SK-N-SH treated with all-trans-retinoic acid at 6 μM for 48 hours (cell line): ENCODE measurements around the gene NKX1-1.

Experiments
- ATAC-seq: fragments of 200-7000 bp; cut with Tn5 transposase; 3 replicates; pipeline ENCODE4 v1.9.1; 2020; ENCODE audit warnings: mild to moderate bottlenecking, moderate library complexity
- BACH2 ChIP-seq: fragments of 250-450 bp; sonication (Bioruptor Pico); IDR thresholded peaks from 2 replicates; pipeline ENCODE4 v1.9.0; 2021; ENCODE audit warnings: mild to moderate bottlenecking, borderline replicate concordance
- CREB5 ChIP-seq: fragments of 250-450 bp; sonication (Bioruptor Pico); IDR thresholded peaks from 2 replicates; pipeline ENCODE4 v1.5.1; 2020; ENCODE audit warnings: low read depth, mild to moderate bottlenecking, moderate library complexity
- CSDC2 ChIP-seq: fragments of 250-450 bp; sonication (Bioruptor Pico); IDR thresholded peaks from 2 replicates; pipeline ENCODE4 v1.5.0; 2020; ENCODE audit warnings: mild to moderate bottlenecking, moderate library complexity
- ESRRG ChIP-seq: fragments of 250-450 bp; sonication (Bioruptor Pico); IDR thresholded peaks from 2 replicates; pipeline ENCODE4 v1.6.1; 2021; ENCODE audit warnings: mild to moderate bottlenecking
- GLIS3 ChIP-seq: fragments of 250-450 bp; sonication (Bioruptor Pico); IDR thresholded peaks from 2 replicates; pipeline ENCODE4 v1.5.0; 2020; ENCODE audit warnings: mild to moderate bottlenecking, moderate library complexity
- ISL1 ChIP-seq: fragments of 250-450 bp; sonication (Bioruptor Pico); IDR thresholded peaks from 2 replicates; pipeline ENCODE4 v2.1.2; 2022; ENCODE audit warnings: mild to moderate bottlenecking, moderate library complexity
- OSR1 ChIP-seq: fragments of 250-450 bp; sonication (Bioruptor Pico); IDR thresholded peaks from 2 replicates; pipeline ENCODE4 v1.8.0; 2022; ENCODE audit warnings: moderate library complexity, mild to moderate bottlenecking, inconsistent platforms
- PATZ1 ChIP-seq: fragments of 250-450 bp; sonication (Bioruptor Pico); IDR thresholded peaks from 2 replicates; pipeline ENCODE4 v1.8.0; 2020; ENCODE audit warnings: mild to moderate bottlenecking, moderate library complexity, borderline replicate concordance
- POU6F1 ChIP-seq: fragments of 250-450 bp; sonication (Bioruptor Pico); IDR thresholded peaks from 2 replicates; pipeline ENCODE4 v1.8.0; 2021; ENCODE audit warnings: low read depth, mild to moderate bottlenecking, moderate library complexity, borderline replicate concordance
- PPARA ChIP-seq: fragments of 250-450 bp; sonication (Bioruptor Pico); IDR thresholded peaks from 2 replicates; pipeline ENCODE4 v1.5.0; 2020; ENCODE audit warnings: mild to moderate bottlenecking, borderline replicate concordance
- RARB ChIP-seq: fragments of 250-450 bp; sonication (Bioruptor Pico); IDR thresholded peaks from 2 replicates; pipeline ENCODE4 v1.8.0; 2021; ENCODE audit warnings: mild to moderate bottlenecking, moderate library complexity
- SNAI2 ChIP-seq: fragments of 250-450 bp; sonication (Bioruptor Pico); IDR thresholded peaks from 2 replicates; pipeline ENCODE4 v1.5.0; 2020; ENCODE audit warnings: mild to moderate bottlenecking, moderate library complexity
- TSHZ2 ChIP-seq: fragments of 250-450 bp; sonication (Bioruptor Pico); IDR thresholded peaks from 2 replicates; pipeline ENCODE4 v1.5.0; 2020; ENCODE audit warnings: mild to moderate bottlenecking, moderate library complexity
- ZFP3 ChIP-seq: fragments of 250-450 bp; sonication (Bioruptor Pico); IDR thresholded peaks from 2 replicates; pipeline ENCODE4 v1.5.0; 2020; ENCODE audit warnings: mild to moderate bottlenecking, moderate library complexity
- ZNF565 ChIP-seq: fragments of 450-650 bp; formaldehyde crosslinking; conservative IDR thresholded peaks from 2 replicates; pipeline ENCODE4 v1.5.0; 2020; ENCODE audit warnings: low read depth, mild to moderate bottlenecking, moderate library complexity
- ZNF70 ChIP-seq: fragments of 450-650 bp; formaldehyde crosslinking; IDR thresholded peaks from 2 replicates; pipeline ENCODE4 v1.5.0; 2020; ENCODE audit warnings: mild to moderate bottlenecking, moderate library complexity

The NKX1-1 gene

GRCh38 chr4:1355378-1355777, 50.9 kb downstream of the NKX1-1 start:
- no peak for ATAC-seq
- TF ChIP-seq ZNF70 (CRISPR knock-in tag) (no peak), CSDC2 (CRISPR knock-in tag) (no peak)

GRCh38 chr4:1354983-1355275, 51.3 kb downstream of the NKX1-1 start:
- TF ChIP-seq ESRRG (CRISPR knock-in tag) (no peak), OSR1 (no peak), ISL1 (no peak), ZFP3 (CRISPR knock-in tag) (no peak), SNAI2 (CRISPR knock-in tag) (no peak), BACH2 (CRISPR knock-in tag) (no peak), POU6F1 (CRISPR knock-in tag) (no peak), CREB5 (no peak), ZNF70 (CRISPR knock-in tag) (no peak), RARB (no peak), GLIS3 (CRISPR knock-in tag) (no peak), CSDC2 (CRISPR knock-in tag) (no peak)
- ATAC-seq, result no peak

GRCh38 chr4:1354136-1354982, 51.9 kb downstream of the NKX1-1 start:
- TF ChIP-seq ISL1 (no peak), ESRRG (CRISPR knock-in tag) (no peak), PATZ1 (CRISPR knock-in tag) (no peak), CREB5 (no peak), TSHZ2 (no peak)
- no peak for ATAC-seq

GRCh38 chr4:1353186-1354055, 52.8 kb downstream of the NKX1-1 start:
- no peak for ATAC-seq
- TF ChIP-seq PPARA (CRISPR knock-in tag), result no peak
- TF ChIP-seq OSR1, result no peak
- TF ChIP-seq ZNF565 (CRISPR knock-in tag), result no peak
